IgD-negative memory B cell (primary cell): ENCODE data around the gene SLC6A18. TPM values are rescaled to one million over a fixed set of nuclear protein-coding genes. Genes with fewer than 3 reads are reported as not detected.

Experiments used
- H3K27ac Mint-ChIP-seq, 3 donors: one replicate each; pipeline ENCODE4 v1.8.0; 2020 to 2022; ENCODE audit warnings: mild to moderate bottlenecking in 3 of 3, mixed read lengths in 3 of 3, moderate library complexity in 1 of 3
- H3K27me3 Mint-ChIP-seq: one replicate; pipeline ENCODE4 v1.8.0; 2021; ENCODE audit warnings: mixed read lengths
- H3K36me3 Mint-ChIP-seq: one replicate; pipeline ENCODE4 v1.8.0; 2020; ENCODE audit warnings: mild to moderate bottlenecking, mixed read lengths
- H3K4me1 Mint-ChIP-seq, 3 donors: one replicate each; pipeline ENCODE4 v1.8.0; 2020 to 2022; ENCODE audit warnings: mixed read lengths in 3 of 3, mild to moderate bottlenecking in 1 of 3
- H3K4me3 Mint-ChIP-seq, 4 donors: one replicate each; pipeline ENCODE4 v1.8.0; 2020 to 2022; ENCODE audit warnings: mild to moderate bottlenecking in 4 of 4, mixed read lengths in 4 of 4, moderate library complexity in 3 of 4
- H3K9me3 Mint-ChIP-seq, 3 donors: one replicate each; pipeline ENCODE4 v1.8.0; 2020 to 2021; ENCODE audit warnings: mixed read lengths in 3 of 3, mild to moderate bottlenecking in 1 of 3
- polyA plus RNA-seq: library from polyadenylated mRNA; unstranded; fragments of 300-500 nt; fragmentation: Illumina TruSeq; gene quantifications from one replicate; pipeline ENCODE4 v1.2.3, GENCODE V29; 2021

SLC6A18 gene
- polyA plus RNA-seq, 1 donor from 2014 or later = not detected

DNA sequence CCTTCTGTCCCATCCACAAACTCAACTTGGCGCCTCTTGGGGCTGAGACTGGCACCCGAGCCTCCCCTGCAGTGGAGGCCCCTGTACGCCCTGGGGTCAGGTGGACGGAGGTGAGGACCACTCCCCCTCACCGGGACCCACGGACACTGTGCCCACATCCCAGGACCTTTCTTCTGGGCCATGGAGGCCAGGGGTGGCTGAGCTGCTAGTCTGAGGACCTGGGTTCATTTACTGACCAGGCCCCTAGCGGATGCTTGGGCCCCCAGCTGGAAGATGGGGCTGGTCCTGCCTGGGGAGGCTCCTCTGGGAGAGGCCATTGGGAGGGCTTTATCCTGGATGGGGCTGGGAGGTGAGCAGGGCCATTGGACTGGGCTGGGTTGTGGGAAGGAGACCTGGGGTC lies 40.7 kb upstream of the SLC6A18 start:
- Mint-ChIP-seq H3K27ac (no peak overlapping the region), H3K4me3 (no peak overlapping the region), H3K36me3 (no peaks in the 10 kb centered on the region), H3K9me3 (no peaks in the 10 kb centered on the region), H3K27me3 (peaks cover 10% of the 10 kb centered on the region), H3K4me1 (no peaks in the 10 kb centered on the region)

DNA sequence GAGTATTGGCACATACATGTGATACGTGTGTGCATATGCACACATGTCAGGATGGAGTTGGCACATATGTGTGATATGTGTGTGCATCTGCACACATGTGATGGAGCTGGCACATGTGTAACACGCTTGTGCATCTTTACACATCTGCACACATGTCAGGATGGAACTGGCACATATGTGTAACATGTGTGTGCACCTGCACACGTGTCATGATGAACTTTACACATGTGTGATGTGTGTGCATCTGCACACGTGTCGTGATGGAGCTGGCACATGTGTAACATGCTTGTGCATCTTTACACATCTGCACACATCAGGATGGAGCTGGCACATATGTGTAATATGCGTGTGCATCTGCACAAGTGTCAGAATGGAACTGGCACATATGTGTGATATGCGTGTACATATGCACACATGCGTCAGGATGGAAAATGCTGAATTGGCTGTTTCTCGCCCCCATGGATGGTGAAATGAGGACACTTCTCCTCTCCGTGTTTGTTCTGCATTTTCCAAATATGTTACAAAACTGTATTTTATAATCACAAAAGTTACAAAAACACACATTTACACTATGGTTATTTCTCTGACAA lies 40.0 kb upstream of the SLC6A18 start:
- H3K4me3 Mint-ChIP-seq = no peak overlapping the region
- no peaks in the 10 kb centered on the region for H3K36me3 Mint-ChIP-seq
- H3K4me1 Mint-ChIP-seq = no peaks in the 10 kb centered on the region

DNA sequence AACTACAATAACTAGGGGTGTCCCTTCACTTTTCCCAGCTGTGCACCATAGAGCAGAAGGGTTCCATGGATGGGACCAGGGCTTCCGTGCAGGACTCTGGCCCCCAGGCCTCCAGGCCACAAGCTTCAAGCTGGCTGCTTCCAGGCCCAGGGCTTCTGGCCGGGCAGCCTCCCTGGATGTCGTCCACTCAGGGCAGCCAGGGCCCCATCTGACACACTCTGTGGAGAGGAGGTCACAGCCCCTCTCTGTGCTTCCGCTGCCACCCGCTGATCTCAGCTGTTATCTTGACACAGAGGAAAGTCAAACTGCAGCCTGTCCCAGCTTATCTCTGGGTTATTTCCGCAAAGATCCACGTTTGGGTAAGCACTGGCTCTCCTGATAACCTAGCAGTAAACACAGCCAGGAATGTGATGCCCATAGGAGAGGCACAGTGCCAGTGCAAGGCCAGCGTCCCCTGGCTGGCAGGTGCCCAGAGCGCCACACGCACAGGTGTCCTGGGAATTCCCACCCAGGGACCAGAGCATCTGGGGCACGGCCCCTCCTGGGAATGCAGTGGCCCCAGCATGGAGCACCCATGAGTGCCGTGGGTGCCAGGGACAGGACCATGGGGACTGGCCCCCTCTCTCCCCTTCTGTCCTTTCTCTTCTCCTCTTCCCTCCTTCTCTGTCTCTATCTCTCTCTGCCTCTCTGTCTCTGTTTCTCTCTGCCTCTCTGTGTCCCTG lies 39.4 kb upstream of the SLC6A18 start:
- H3K9me3 Mint-ChIP-seq = no peaks in the 10 kb centered on the region
- peaks cover 0 to 3% (median 0%) of the 10 kb centered on the region in 3 donors for H3K4me1 Mint-ChIP-seq
- H3K27ac Mint-ChIP-seq = no peak overlapping the region
- H3K4me3 Mint-ChIP-seq = no peak overlapping the region
- H3K36me3 Mint-ChIP-seq = no peaks in the 10 kb centered on the region
- peaks cover 18% of the 10 kb centered on the region for H3K27me3 Mint-ChIP-seq

More for the DNA sequence above, 40.0 kb upstream of the SLC6A18 start:
- Mint-ChIP-seq H3K27me3 (peaks cover 12% of the 10 kb centered on the region), H3K27ac (no peak overlapping the region), H3K9me3 (no peaks in the 10 kb centered on the region)

DNA sequence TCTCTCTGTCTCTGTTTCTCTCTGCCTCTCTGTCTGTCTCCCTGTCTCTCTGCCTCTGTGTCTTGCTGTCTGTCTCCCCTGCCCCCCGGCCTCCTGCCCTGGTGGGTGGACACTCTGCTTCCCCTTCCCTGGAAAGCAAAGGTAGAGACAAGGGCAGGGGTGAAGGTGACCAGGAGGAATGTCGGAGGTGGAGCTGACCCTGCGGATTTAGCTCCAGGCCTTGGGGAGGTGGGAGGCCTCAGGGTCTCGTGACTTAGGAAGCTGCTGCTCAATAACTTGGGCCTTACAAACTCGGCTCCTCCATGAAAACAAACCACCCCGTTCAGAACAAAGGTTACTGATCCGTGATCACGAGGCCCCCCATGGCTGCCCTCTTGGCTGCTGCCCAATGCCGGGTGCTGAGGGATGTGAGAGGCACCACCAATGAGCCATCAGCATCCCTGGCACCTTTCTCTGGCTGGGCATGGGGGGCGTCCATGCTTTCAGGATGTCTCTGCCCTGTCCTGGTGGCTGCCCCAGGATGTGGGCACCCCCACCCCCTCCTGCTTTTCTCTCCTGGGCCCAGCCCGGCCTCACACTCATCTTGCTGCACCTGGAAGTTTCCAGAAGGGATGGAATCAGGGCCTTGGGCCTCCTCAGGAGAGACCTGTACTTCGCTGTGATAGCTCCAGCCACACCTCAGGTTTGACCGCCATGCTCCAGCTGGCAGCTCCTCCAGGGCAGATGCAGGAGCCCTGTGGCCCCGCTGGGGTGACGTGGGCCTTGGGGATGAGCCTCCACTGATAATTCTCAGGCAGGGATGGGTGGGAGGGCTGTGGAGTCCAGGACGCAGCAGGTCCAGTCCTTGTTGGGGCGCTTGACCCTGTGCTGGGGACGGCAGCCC lies 38.6 kb upstream of the SLC6A18 start:
- no peaks in the 10 kb centered on the region for H3K9me3 Mint-ChIP-seq
- no peak overlapping the region for H3K4me3 Mint-ChIP-seq
- no peak overlapping the region for H3K27ac Mint-ChIP-seq
- peaks cover 18% of the 10 kb centered on the region for H3K27me3 Mint-ChIP-seq
- peaks cover 0 to 3% (median 0%) of the 10 kb centered on the region in 3 donors for H3K4me1 Mint-ChIP-seq
- H3K36me3 Mint-ChIP-seq = no peaks in the 10 kb centered on the region

DNA sequence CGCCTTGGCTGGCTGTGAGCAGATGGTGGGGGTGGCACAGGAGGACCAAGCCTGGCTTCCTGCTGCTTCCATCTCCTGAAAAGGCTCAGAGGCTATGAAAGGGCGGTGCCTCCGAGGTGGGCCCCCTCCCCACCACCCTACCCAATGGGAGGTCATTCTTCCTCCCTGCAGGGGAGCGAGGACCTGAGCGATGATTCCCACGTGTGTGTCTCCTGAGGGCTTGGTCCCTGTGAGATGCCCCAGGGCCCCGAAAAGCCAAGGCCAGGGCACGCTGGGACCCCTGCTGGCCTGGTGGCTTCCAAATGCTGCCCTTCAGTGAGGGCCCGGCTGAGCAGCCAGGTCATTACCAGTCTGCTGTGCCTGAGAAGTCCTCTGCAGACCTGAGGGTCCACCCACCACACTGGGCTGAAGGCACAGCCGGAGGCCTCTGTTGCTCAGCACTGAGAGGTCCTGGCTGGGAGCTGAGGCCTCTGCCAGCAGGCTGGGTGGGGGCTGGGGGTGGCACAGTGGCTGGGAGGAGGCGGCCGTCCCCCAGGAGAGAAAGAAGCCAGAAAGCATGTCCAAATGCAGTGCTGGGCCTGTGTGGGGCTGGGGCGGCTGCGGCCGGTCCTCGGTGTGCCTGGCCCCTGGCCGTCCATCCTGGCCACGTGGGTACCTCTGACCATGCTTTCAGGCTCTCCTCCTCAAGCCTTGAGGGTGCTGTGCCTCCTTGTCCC lies 37.8 kb upstream of the SLC6A18 start:
- Mint-ChIP-seq H3K27me3 (peaks cover 18% of the 10 kb centered on the region), H3K27ac (no peak overlapping the region), H3K4me1 (peaks cover 0 to 3% (median 0%) of the 10 kb centered on the region in 3 donors), H3K9me3 (no peaks in the 10 kb centered on the region), H3K4me3 (no peak overlapping the region), H3K36me3 (no peaks in the 10 kb centered on the region)

DNA sequence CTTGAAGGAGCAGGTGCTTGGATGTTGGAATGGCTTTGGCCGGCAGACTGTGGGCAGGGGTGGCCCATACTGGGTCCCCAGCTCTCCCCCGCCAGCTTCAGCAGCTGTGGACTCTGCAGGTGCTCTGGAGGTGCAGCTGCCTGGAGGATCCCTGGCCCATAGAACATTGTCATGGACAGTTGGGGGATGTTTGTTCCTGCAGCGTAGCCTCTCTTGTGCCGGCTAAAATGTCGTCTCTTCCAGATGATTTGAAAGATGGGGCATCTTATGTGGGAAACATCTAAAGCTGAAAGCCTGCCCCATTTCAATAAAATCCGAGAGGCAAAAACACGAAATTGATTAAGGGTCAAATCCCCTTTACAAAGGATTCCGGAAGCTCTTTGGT lies 37.2 kb upstream of the SLC6A18 start:
- Mint-ChIP-seq H3K36me3 (no peaks in the 10 kb centered on the region), H3K27ac (no peak overlapping the region), H3K27me3 (peaks cover 18% of the 10 kb centered on the region), H3K9me3 (no peaks in the 10 kb centered on the region), H3K4me3 (no peak overlapping the region), H3K4me1 (peaks cover 0 to 3% (median 0%) of the 10 kb centered on the region in 3 donors)

DNA sequence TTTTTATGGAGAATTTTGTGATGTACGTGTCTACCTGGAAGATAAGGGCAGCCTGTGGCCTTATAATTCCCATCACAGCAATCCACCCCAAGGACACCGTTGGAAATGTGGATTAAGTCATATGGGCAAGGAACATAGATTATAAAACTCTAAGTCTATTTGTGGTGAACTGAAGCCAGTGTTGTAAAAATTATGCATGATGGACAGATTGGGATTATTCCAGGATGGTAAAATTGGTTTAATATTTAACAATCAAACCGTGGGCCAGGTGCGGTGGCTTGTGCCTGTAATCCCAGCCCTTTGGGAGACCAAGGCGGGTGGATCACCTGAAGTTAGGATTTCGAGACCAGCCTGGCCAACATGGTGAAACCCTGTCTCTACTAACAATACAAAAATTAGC lies 36.7 kb upstream of the SLC6A18 start:
- Mint-ChIP-seq H3K9me3 (no peaks in the 10 kb centered on the region), H3K4me1 (peaks cover 0 to 3% (median 0%) of the 10 kb centered on the region in 3 donors), H3K27me3 (peaks cover 18% of the 10 kb centered on the region), H3K27ac (no peak overlapping the region), H3K36me3 (no peaks in the 10 kb centered on the region), H3K4me3 (no peak overlapping the region)

DNA sequence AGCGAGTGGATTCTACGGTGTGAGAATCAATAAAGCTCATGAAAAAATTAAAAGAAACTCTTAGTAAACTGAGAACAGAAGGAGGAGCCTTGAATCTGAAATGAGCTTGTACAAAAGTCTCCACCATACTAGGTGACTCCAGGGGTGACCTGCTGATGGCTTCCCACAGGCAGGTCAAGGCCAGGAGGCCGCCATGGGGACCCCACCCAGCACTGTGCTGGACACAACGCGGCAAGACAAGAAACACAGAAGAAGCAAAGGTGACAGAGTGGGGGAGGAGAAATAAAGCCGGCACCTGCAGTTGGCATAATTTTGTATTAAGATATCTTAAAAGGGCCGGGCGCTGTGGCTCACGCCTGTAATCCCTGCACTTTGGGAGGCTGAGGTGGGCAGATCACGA lies 35.9 kb upstream of the SLC6A18 start:
- H3K4me3 Mint-ChIP-seq = no peak overlapping the region
- H3K27ac Mint-ChIP-seq = no peak overlapping the region
- H3K36me3 Mint-ChIP-seq = no peaks in the 10 kb centered on the region
- peaks cover 18% of the 10 kb centered on the region for H3K27me3 Mint-ChIP-seq
- no peaks in the 10 kb centered on the region for H3K9me3 Mint-ChIP-seq
- peaks cover 0 to 3% (median 0%) of the 10 kb centered on the region in 3 donors for H3K4me1 Mint-ChIP-seq

DNA sequence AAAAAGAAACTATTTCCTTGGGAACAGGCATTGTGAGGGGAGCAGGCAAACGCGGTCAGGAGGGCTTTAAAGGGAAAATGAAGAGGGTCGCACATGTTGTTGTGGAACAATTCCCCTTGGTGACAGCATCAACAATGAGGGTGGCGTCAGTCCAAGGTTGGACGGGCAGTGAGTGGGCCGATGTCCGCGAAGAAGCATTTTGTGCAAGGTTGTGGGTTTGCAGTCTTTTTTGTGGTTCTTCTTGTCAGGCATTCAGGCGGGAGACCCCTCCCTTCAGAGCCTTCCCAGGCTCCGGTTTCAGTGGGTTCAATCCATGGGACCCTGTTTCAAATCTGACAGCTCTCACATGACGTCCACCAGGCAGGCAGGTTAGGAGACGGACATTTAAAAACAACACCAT lies 34.9 kb upstream of the SLC6A18 start:
- no peaks in the 10 kb centered on the region for H3K36me3 Mint-ChIP-seq
- no peaks in the 10 kb centered on the region for H3K9me3 Mint-ChIP-seq
- peaks cover 0 to 3% (median 0%) of the 10 kb centered on the region in 3 donors for H3K4me1 Mint-ChIP-seq
- H3K27me3 Mint-ChIP-seq = peaks cover 21% of the 10 kb centered on the region
- no peak overlapping the region for H3K27ac Mint-ChIP-seq
- H3K4me3 Mint-ChIP-seq = no peak overlapping the region

DNA sequence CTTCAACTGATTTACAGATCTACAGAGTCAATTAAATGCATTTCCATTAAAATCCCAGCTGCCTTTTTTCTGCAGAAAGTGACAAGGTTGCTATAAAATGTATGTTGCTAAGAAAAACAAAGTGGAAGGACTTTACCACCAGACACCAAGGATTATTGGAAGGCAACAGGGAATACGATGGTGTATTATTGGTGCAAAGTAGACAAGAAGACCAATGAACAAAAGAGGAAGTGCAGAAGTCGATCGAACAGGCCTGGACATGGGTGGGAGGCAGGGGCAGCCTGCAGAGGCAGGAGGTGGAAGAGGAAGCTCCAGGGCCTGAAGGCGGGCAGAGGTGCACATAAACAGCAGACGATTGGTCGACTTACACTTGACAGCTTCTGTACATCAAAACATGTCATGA lies 34.3 kb upstream of the SLC6A18 start:
- Mint-ChIP-seq H3K4me3 (no peak overlapping the region), H3K27ac (no peak overlapping the region), H3K27me3 (peaks cover 23% of the 10 kb centered on the region), H3K9me3 (no peaks in the 10 kb centered on the region), H3K4me1 (peaks cover 0 to 3% (median 0%) of the 10 kb centered on the region in 3 donors), H3K36me3 (no peaks in the 10 kb centered on the region)

DNA sequence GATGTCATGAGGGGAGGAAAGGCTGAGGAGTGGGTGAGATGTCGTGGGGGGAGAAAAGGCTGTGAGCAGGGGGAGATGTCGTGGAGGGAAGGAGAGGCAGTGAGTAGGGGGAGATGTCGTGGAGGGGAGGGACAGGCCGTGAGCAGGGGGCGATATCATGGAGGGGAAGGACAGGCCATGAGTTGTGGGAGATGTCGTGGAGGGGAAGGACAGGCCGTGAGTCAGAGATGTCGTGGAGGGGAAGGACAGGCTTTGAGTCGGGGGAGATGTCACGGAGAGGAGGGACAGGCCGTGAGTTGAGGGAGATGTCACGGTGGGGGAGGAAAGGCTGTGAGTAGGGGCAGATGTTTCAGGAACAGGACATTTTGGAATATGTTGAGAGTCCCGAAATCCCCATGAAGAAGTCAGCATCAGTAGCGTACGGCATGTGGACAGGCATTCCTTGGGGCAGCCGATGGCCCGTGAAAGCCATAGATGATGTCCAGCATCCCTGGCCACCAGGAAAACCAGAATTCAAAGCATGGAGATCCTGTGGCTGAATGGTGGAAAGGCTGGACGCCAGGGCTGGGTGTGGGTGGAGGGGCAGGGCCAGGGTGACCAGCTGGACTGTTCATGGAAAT lies 32.1 kb upstream of the SLC6A18 start:
- Mint-ChIP-seq H3K27me3 (peaks cover 25% of the 10 kb centered on the region), H3K4me1 (peaks cover 0 to 3% (median 0%) of the 10 kb centered on the region in 3 donors), H3K9me3 (no peaks in the 10 kb centered on the region), H3K27ac (no peak overlapping the region), H3K36me3 (no peaks in the 10 kb centered on the region), H3K4me3 (no peak overlapping the region)

DNA sequence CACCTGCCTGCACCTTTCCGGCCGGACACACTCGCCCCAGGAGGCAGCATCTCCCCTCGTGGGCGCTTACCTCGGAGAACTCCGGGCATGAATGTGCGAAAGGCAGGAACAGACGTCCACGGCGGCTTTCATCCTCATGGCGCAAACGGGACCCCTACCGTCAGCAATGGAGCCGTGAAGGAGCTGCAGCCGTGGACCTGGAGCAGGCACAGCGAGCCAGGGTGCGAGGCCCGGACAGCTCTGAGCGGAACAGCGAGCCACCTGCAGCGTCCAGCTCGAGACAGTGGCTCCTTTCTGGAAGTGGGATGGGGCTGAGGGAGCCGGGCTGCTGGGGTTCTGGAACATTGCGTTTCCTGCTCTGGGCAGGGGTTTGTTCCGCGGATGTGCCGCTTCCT lies 31.6 kb upstream of the SLC6A18 start:
- Mint-ChIP-seq H3K27me3 (peaks cover 21% of the 10 kb centered on the region), H3K36me3 (no peaks in the 10 kb centered on the region), H3K4me1 (peaks cover 0 to 3% (median 0%) of the 10 kb centered on the region in 3 donors), H3K9me3 (no peaks in the 10 kb centered on the region), H3K4me3 (no peak overlapping the region), H3K27ac (no peak overlapping the region)

DNA sequence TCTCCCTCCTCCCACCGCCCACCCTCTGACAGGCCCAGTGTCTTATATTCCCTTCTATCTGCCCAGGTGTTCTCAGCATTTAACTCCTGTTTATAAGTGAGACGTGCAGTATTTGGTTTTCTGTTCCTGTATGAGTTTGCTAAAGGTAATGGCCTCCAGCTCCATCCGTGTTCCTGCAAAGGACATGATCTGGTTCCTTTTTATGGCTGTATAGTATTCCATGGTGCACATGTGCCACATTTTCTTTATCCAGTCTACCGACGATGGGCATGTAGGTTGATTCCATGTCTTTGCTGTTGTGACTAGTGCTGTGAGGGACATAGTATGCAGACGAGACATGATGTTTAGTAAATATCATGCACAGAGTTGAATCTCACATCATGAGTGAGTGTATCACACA lies 30.8 kb upstream of the SLC6A18 start:
- Mint-ChIP-seq H3K36me3 (no peaks in the 10 kb centered on the region), H3K9me3 (no peaks in the 10 kb centered on the region), H3K4me1 (peaks cover 0 to 3% (median 0%) of the 10 kb centered on the region in 3 donors), H3K27me3 (peaks cover 15% of the 10 kb centered on the region), H3K27ac (no peak overlapping the region), H3K4me3 (no peak overlapping the region)

DNA sequence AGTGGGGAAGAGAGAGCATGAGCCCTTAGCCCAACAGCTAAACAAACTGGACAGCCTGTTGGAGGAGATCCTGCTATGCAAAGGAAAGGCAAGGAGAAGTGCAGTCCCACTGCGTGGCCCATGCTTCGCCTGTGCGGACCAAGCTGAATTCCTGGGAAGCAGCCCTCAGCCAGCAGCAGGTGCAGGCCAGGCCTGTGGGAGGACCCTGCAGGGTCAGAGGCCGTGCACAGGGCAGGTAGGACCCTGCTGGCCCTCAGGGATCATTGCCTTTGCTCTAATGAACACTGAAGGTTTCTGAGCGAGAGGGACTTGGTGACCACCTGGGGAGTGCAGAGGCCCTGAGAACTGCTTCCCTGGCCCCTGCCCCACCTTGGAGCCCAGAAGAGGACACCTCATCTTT lies 29.7 kb upstream of the SLC6A18 start:
- Mint-ChIP-seq H3K27ac (no peak overlapping the region), H3K36me3 (no peaks in the 10 kb centered on the region), H3K27me3 (peaks cover 10% of the 10 kb centered on the region), H3K4me3 (no peak overlapping the region), H3K4me1 (peaks cover 0 to 2% (median 0%) of the 10 kb centered on the region in 3 donors), H3K9me3 (no peaks in the 10 kb centered on the region)
